Measurements from ENCODE around the gene ANO2. TPM values are rescaled to one million over a fixed set of nuclear protein-coding genes. Genes with fewer than 3 reads are reported as not detected.

The ANO2 gene
- total and polyA plus RNA-seq, 2 donors (not counting 3 experiments of a cell fraction or from before 2014, with no cell fraction given), result 15.4 to 65.0 TPM

GRCh38 chr12:5904441-5904840 lies 40.6 kb downstream of the ANO2 start:
- Histone ChIP-seq H4K20me1 (replicated peaks; ENCODE audit: control insufficient read depth, extremely low read depth, insufficient read depth, low read length) (peaks cover 8% of the 10 kb centered on the region), H3K4me1 (ENCODE audit: control insufficient read depth, extremely low read depth, insufficient read depth, low read length) (no peaks in the 10 kb centered on the region), H3K79me2 (ENCODE audit: control insufficient read depth, insufficient read depth, low read length) (no peaks in the 10 kb centered on the region), H3K4me2 (ENCODE audit: insufficient read depth, low read length) (no peak overlapping the region), H3K9me1 (replicated peaks; ENCODE audit: control insufficient read depth, extremely low read depth, insufficient read depth, low read length) (no peaks in the 10 kb centered on the region), H3K27ac (ENCODE audit: insufficient read depth, low read depth, low read length) (no peak overlapping the region), H3K9ac (replicated peaks; ENCODE audit: extremely low read depth, insufficient read depth, low read length) (no peak overlapping the region), H3K4me3 (replicated peaks in 1 of 3; ENCODE audit: insufficient read depth in 1 of 3, low read depth in 1 of 3, low read length in 3 of 3) (no peak overlapping the region), H3K36me3 (ENCODE audit: control insufficient read depth in 2 of 2, extremely low read depth in 1 of 2, insufficient read depth in 2 of 2, low read length in 2 of 2) (peaks cover 28 to 55% of the 10 kb centered on the region in 2 experiments), H3K27me3 (ENCODE audit: control insufficient read depth in 2 of 2, insufficient read depth in 2 of 2, low read length in 2 of 2) (no peaks in the 10 kb centered on the region), H3K9me3 (replicated peaks; ENCODE audit: control insufficient read depth, insufficient read depth, low read length) (no peaks in the 10 kb centered on the region), H2AFZ (ENCODE audit: low read depth, low read length) (no peak overlapping the region)
- BruUV-seq (replicated peaks), result no TSS peak
- TF ChIP-seq MYC (IDR thresholded peaks at IDR 0.05; ENCODE audit: low read depth, low read length), result no peak
- no peak for TF ChIP-seq POLR2AphosphoS5 (IDR thresholded peaks at IDR 0.05; ENCODE audit: insufficient read depth, low read depth, low read length)
- no peak for TF ChIP-seq MAX (IDR thresholded peaks at IDR 0.05; ENCODE audit: insufficient read depth, insufficient read length)
- DNase-seq (ENCODE audit: low read depth, low spot score), result no peak
- POLR2A ChIA-PET, result no interaction called here
- CTCF ChIA-PET, result no interaction called here
- intact Hi-C loops (cut with micrococcal nuclease) (no loop called here), dilution Hi-C loops (cut with MboI; ENCODE audit: extremely low pct_ligation_motif_present, low sequenced_read_pairs) (no loop called here)
- FAIRE-seq, result no peak

GRCh38 chr12:5902736-5903135 lies 42.3 kb downstream of the ANO2 start:
- H3K9me1 ChIP-seq (replicated peaks; ENCODE audit: control insufficient read depth, extremely low read depth, insufficient read depth, low read length), result no peaks in the 10 kb centered on the region
- dilution Hi-C loops (cut with MboI; ENCODE audit: extremely low pct_ligation_motif_present, low sequenced_read_pairs), result no loop called here
- H3K4me1 ChIP-seq (ENCODE audit: control insufficient read depth, extremely low read depth, insufficient read depth, low read length), result no peaks in the 10 kb centered on the region
- peaks cover 28 to 47% of the 10 kb centered on the region in 2 experiments for H3K36me3 ChIP-seq (ENCODE audit: control insufficient read depth in 2 of 2, extremely low read depth in 1 of 2, insufficient read depth in 2 of 2, low read length in 2 of 2)
- H3K79me2 ChIP-seq (ENCODE audit: control insufficient read depth, insufficient read depth, low read length), result no peaks in the 10 kb centered on the region
- peaks cover 17% of the 10 kb centered on the region for H4K20me1 ChIP-seq (replicated peaks; ENCODE audit: control insufficient read depth, extremely low read depth, insufficient read depth, low read length)
- no peak overlapping the region for H3K27ac ChIP-seq (ENCODE audit: insufficient read depth, low read depth, low read length)
- no TSS peak for BruUV-seq (replicated peaks)
- H3K27me3 ChIP-seq (ENCODE audit: control insufficient read depth in 2 of 2, insufficient read depth in 2 of 2, low read length in 2 of 2), result no peaks in the 10 kb centered on the region
- intact Hi-C loops (cut with micrococcal nuclease), result no loop called here
- POLR2A ChIA-PET, result no interaction called here
- DNase-seq (ENCODE audit: low read depth, low spot score) (no peak), FAIRE-seq (no peak)
- TF ChIP-seq JUN (IDR thresholded peaks at IDR 0.05; ENCODE audit: borderline replicate concordance, insufficient read depth, insufficient read length, low read depth) (no peak), GATA2 (IDR thresholded peaks at IDR 0.05; ENCODE audit: insufficient read depth, insufficient read length, low read depth, low read length) (no peak), EZH2 (IDR thresholded peaks at IDR 0.05; ENCODE audit: borderline replicate concordance, low read depth, low read length, severe bottlenecking) (no peak), FOS (IDR thresholded peaks at IDR 0.05; ENCODE audit: borderline replicate concordance, insufficient read depth, low read length) (no peak), MYC (IDR thresholded peaks at IDR 0.05; ENCODE audit: low read depth, low read length) (no peak), POLR2A (IDR thresholded peaks at IDR 0.05; ENCODE audit: low read depth, low read length) (no peak), MAX (IDR thresholded peaks at IDR 0.05; ENCODE audit: insufficient read depth, insufficient read length) (no peak), CTCF (IDR thresholded peaks at IDR 0.05; ENCODE audit: extremely low read depth in 1 of 2, insufficient read depth in 1 of 2, low read depth in 1 of 2, low read length in 2 of 2) (no peak), POLR2AphosphoS5 (IDR thresholded peaks at IDR 0.05; ENCODE audit: insufficient read depth, low read depth, low read length) (no peak)
- H3K9ac ChIP-seq (replicated peaks; ENCODE audit: extremely low read depth, insufficient read depth, low read length), result no peak overlapping the region
- CTCF ChIA-PET, result interaction anchor here (1.1 kb wide), 1 partner anchor 157 kb away, joined by 4 read pairs; no protein-coding TSS in a partner anchor
- no peaks in the 10 kb centered on the region for H3K9me3 ChIP-seq (replicated peaks; ENCODE audit: control insufficient read depth, insufficient read depth, low read length)
- H2AFZ ChIP-seq (ENCODE audit: low read depth, low read length), result no peak overlapping the region
- no peak overlapping the region for H3K4me3 ChIP-seq (replicated peaks in 1 of 3; ENCODE audit: insufficient read depth in 1 of 3, low read depth in 1 of 3, low read length in 3 of 3)
- H3K4me2 ChIP-seq (ENCODE audit: insufficient read depth, low read length), result no peak overlapping the region
